Caco-2 (cell line): ENCODE measurements around the gene CEACAM7. TPM values are rescaled to one million over a fixed set of nuclear protein-coding genes. Genes with fewer than 3 reads are reported as not detected.

Source experiments
- Bru-seq: library from RNA; stranded (reverse); fragments of 400-500 nt; gene quantifications from one replicate; lab custom pipeline; 2021; lab: Mats Ljungman, UMichigan
- BruChase-seq, 2 experiments: library from RNA; stranded (reverse); fragments of 400-500 nt; gene quantifications; one replicate each; lab custom pipeline; 2021; lab: Mats Ljungman, UMichigan
- BruUV-seq: library from RNA; stranded (reverse); fragments of 400-500 nt; replicated peaks from 2 replicates; lab custom pipeline; 2021; lab: Mats Ljungman, UMichigan
- CTCF ChIA-PET: fragments of 300-600 bp; sonication (Branson Sonifier 250); formaldehyde crosslinking; loops from one replicate; lab custom pipeline; 2022; ENCODE audit warnings: antibody characterized with exemption; lab: Charles Lee
- POLR2A ChIA-PET: fragments of 300-600 bp; sonication (Branson Sonifier 250); formaldehyde crosslinking; loops from one replicate; lab custom pipeline; 2022; ENCODE audit warnings: antibody characterized with exemption; lab: Charles Lee
- DNase-seq, 2 experiments: peaks; one replicate each; pipeline versions ENCODE4 v3.0.0 to v3.0.0-alpha.2; 2020 to 2022
- H3K27me3 ChIP-seq: replicated peaks from 2 replicates; pipeline ENCODE4 v1.6.0; 2011; ENCODE audit warnings: low read length; ENCODE audit not compliant: control insufficient read depth, insufficient read depth
- H3K36me3 ChIP-seq: 2 replicates; pipeline ENCODE4 v1.5.1; 2011; ENCODE audit warnings: low read length; ENCODE audit not compliant: control insufficient read depth, insufficient read depth
- H3K4me1 ChIP-seq: fragments of 250-450 bp; sonication (Bioruptor Pico); 2 replicates; pipeline ENCODE4 v1.5.1; 2020; ENCODE audit warnings: mild to moderate bottlenecking
- H3K4me3 ChIP-seq: 2 replicates; pipeline ENCODE4 v1.5.1; 2011; ENCODE audit warnings: low read depth, mild to moderate bottlenecking, control low read depth, low read length
- H3K9me3 ChIP-seq: fragments of 250-450 bp; sonication (Bioruptor Pico); 2 replicates; pipeline ENCODE4 v1.5.1; 2020; ENCODE audit warnings: mild to moderate bottlenecking, moderate library complexity
- H3K27ac Mint-ChIP-seq: one replicate; pipeline ENCODE4 v1.8.0; 2022; ENCODE audit warnings: mixed read lengths; ENCODE audit not compliant: unreplicated experiment
- H3K27me3 Mint-ChIP-seq: one replicate; pipeline ENCODE4 v1.8.0; 2022; ENCODE audit warnings: mixed read lengths; ENCODE audit not compliant: insufficient read depth, unreplicated experiment
- H3K36me3 Mint-ChIP-seq: one replicate; pipeline ENCODE4 v1.8.0; 2022; ENCODE audit warnings: mild to moderate bottlenecking, mixed read lengths; ENCODE audit not compliant: insufficient read depth, unreplicated experiment
- H3K4me1 Mint-ChIP-seq: one replicate; pipeline ENCODE4 v1.8.0; 2022; ENCODE audit warnings: low read depth, mixed read lengths; ENCODE audit not compliant: unreplicated experiment
- H3K4me3 Mint-ChIP-seq: one replicate; pipeline ENCODE4 v1.8.0; 2022; ENCODE audit warnings: mild to moderate bottlenecking, moderate library complexity, mixed read lengths; ENCODE audit not compliant: unreplicated experiment
- H3K9me3 Mint-ChIP-seq: one replicate; pipeline ENCODE4 v1.8.0; 2022; ENCODE audit warnings: mixed read lengths; ENCODE audit not compliant: unreplicated experiment
- intact Hi-C: fragments of 100-400 bp; cut with micrococcal nuclease; formaldehyde crosslinking; loops from one replicate; pipeline ENCODE4 v1.10.0; 2022; ENCODE audit not compliant: unreplicated experiment
- long read RNA-seq: library from polyadenylated mRNA; stranded (forward); transcript quantifications from one replicate; pipeline ENCODE4 v2.0.0, GENCODE V29; 2022
- total RNA-seq: library from RNA; stranded (reverse); gene quantifications from 2 replicates; pipeline ENCODE4 v1.2.3, GENCODE V29; 2022
- TF ChIP-seq, protein P1 (sequence below), 2 experiments: fragments of 200-600 bp in 1 of 2; IDR thresholded peaks; 1 replicate in 1 of 2; 2 replicates in 1 of 2; pipeline versions ENCODE4 v1.5.1 to v1.8.0; 2011 to 2022; ENCODE audit warnings: antibody characterized with exemption in 1 of 2, control low read depth in 1 of 2, inconsistent platforms in 1 of 2, low read depth in 1 of 2, low read length in 1 of 2, mild to moderate bottlenecking in 1 of 2, moderate library complexity in 1 of 2; ENCODE audit not compliant: insufficient read depth in 1 of 2, severe bottlenecking in 1 of 2, unreplicated experiment in 1 of 2

CEACAM7 gene
- 0.44 TPM in 1 of 2 replicates, not detected in the other for total RNA-seq
- percentile 17 among the genes with signal in this experiment for Bru-seq, nascent RNA
- BruChase-seq, experiment 1, labeled RNA remaining after a 2-hour chase: not detected
- percentile 6 among the genes with signal in this experiment for BruChase-seq, experiment 2, labeled RNA remaining after a 6-hour chase
- long read RNA-seq, partial matches to known transcripts: 0 of 2 reads
- long read RNA-seq, other reads (novel, unspliced or antisense): 1 of 2 reads

GRCh38 chr19:41688098-41688497 is at the start of gene CEACAM7:
Gene CEACAM7, minus strand, starts transcription at chr19:41688270. Its CDS starts 105 bp downstream, at chr19:41688165.
- intact Hi-C loops: no loop called here
- TF ChIP-seq, protein P1, sequence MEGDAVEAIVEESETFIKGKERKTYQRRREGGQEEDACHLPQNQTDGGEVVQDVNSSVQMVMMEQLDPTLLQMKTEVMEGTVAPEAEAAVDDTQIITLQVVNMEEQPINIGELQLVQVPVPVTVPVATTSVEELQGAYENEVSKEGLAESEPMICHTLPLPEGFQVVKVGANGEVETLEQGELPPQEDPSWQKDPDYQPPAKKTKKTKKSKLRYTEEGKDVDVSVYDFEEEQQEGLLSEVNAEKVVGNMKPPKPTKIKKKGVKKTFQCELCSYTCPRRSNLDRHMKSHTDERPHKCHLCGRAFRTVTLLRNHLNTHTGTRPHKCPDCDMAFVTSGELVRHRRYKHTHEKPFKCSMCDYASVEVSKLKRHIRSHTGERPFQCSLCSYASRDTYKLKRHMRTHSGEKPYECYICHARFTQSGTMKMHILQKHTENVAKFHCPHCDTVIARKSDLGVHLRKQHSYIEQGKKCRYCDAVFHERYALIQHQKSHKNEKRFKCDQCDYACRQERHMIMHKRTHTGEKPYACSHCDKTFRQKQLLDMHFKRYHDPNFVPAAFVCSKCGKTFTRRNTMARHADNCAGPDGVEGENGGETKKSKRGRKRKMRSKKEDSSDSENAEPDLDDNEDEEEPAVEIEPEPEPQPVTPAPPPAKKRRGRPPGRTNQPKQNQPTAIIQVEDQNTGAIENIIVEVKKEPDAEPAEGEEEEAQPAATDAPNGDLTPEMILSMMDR (IDR thresholded peaks at IDR 0.05; ENCODE audit: insufficient read depth in 1 of 2, low read depth in 1 of 2, low read length in 1 of 2, severe bottlenecking in 1 of 2, unreplicated experiment in 1 of 2): no peak
- no peaks in the 10 kb centered on the region; the same call in 1 of the 2 replicates for H3K27me3 ChIP-seq
- Mint-ChIP-seq H3K27me3 (peaks cover 6% of the 10 kb centered on the region), H3K4me3 (no peak within 1 kb of the TSS), H3K36me3 (no peaks in the 10 kb centered on the region), H3K27ac (no peak within 1 kb of the TSS), H3K9me3 (no peaks in the 10 kb centered on the region), H3K4me1 (peaks cover 5% of the 10 kb centered on the region)
- H3K4me1 ChIP-seq: no peaks in the 10 kb centered on the region
- 0 out of 2 replicates have a peak, but pooled peaks cover 4% of the 10 kb centered on the region for H3K9me3 ChIP-seq
- POLR2A ChIA-PET: no interaction called here
- no TSS peak for BruUV-seq
- CTCF ChIA-PET: interaction anchor here (0.6 kb wide), 1 partner anchor 11 kb away, joined by 6 read pairs; no protein-coding TSS in a partner anchor
- DNase-seq: no peak
- no peak within 1 kb of the TSS for H3K4me3 ChIP-seq
- no peaks in the 10 kb centered on the region for H3K36me3 ChIP-seq

GRCh38 chr19:41735071-41735600 is 47.1 kb upstream of the CEACAM7 start:
- Histone ChIP-seq H3K36me3 (no peaks in the 10 kb centered on the region), H3K9me3 (no peaks in the 10 kb centered on the region), H3K27me3 (no peaks in the 10 kb centered on the region), H3K4me1 (peaks cover 37% of the 10 kb centered on the region), H3K4me3 (no peak overlapping the region)
- Mint-ChIP-seq H3K4me1 (peaks cover 27% of the 10 kb centered on the region), H3K27me3 (no peaks in the 10 kb centered on the region), H3K4me3 (peak overlapping the region; percentile 42), H3K27ac (peak overlapping the region; percentile 77), H3K9me3 (no peaks in the 10 kb centered on the region), H3K36me3 (no peaks in the 10 kb centered on the region)
- intact Hi-C loops: no loop called here
- peak in 1 of 2 experiments; percentile 13 for DNase-seq
- ChIA-PET CTCF (interaction anchor here (0.9 to 4.2 kb wide), 3 partner anchors 18 to 40 kb away, joined by 8 to 24 read pairs (median 10); no protein-coding TSS in a partner anchor), POLR2A (interaction anchor here (1.4 kb wide), 1 partner anchor 28 kb away, joined by 8 read pairs; no protein-coding TSS in a partner anchor)
- TF ChIP-seq, protein P1 (IDR thresholded peaks at IDR 0.05; ENCODE audit: insufficient read depth in 1 of 2, low read depth in 1 of 2, low read length in 1 of 2, severe bottlenecking in 1 of 2, unreplicated experiment in 1 of 2): no peak
- BruUV-seq: TSS peak; percentile 63

GRCh38 chr19:41734585-41734984 is 46.5 kb upstream of the CEACAM7 start:
- POLR2A ChIA-PET: interaction anchor here (0.6 to 1.4 kb wide), 2 partner anchors 28 to 39 kb away, joined by 3 to 8 read pairs; no protein-coding TSS in a partner anchor
- intact Hi-C loops: loop anchor here (1.0 kb wide), 1 partner anchor 40 kb away; no protein-coding TSS in a partner anchor
- Mint-ChIP-seq H3K36me3 (no peaks in the 10 kb centered on the region), H3K27me3 (no peaks in the 10 kb centered on the region), H3K27ac (peak overlapping the region; percentile 77), H3K9me3 (no peaks in the 10 kb centered on the region), H3K4me3 (peak overlapping the region; percentile 42), H3K4me1 (peaks cover 27% of the 10 kb centered on the region)
- DNase-seq: peak; percentile 75 to 89
- no peaks in the 10 kb centered on the region for H3K27me3 ChIP-seq
- H3K9me3 ChIP-seq: no peaks in the 10 kb centered on the region
- no peak overlapping the region for H3K4me3 ChIP-seq
- BruUV-seq: no TSS peak
- TF ChIP-seq, protein P1 (IDR thresholded peaks at IDR 0.05; ENCODE audit: insufficient read depth in 1 of 2, low read depth in 1 of 2, low read length in 1 of 2, severe bottlenecking in 1 of 2, unreplicated experiment in 1 of 2): no peak
- peaks cover 32% of the 10 kb centered on the region for H3K4me1 ChIP-seq
- H3K36me3 ChIP-seq: no peaks in the 10 kb centered on the region
- CTCF ChIA-PET: interaction anchor here (1.2 to 4.2 kb wide), 2 partner anchors 27 to 40 kb away, joined by 10 to 24 read pairs; no protein-coding TSS in a partner anchor
